Body of pancreas (tissue), 4 donors: ENCODE data around the gene CLIP4. TPM values are rescaled to one million over a fixed set of nuclear protein-coding genes. Genes with fewer than 3 reads are reported as not detected.

Experiments used
- ATAC-seq: fragments of 150-250 bp; one replicate; pipeline ENCODE4 v1.9.1; 2016
- DNase-seq, 4 donors: peaks; one replicate each; pipeline ENCODE4 v3.0.0-alpha.2; 2019
- H3K27ac ChIP-seq, 4 donors: fragments of 200-600 bp; sonication (generic); 1 replicate in 3 of 4; 2 replicates in 1 of 4; pipeline versions ENCODE4 v1.5.1 to v1.6.1; 2016 to 2019; ENCODE audit warnings: mild to moderate bottlenecking in 1 of 4, mixed read lengths in 1 of 4, moderate library complexity in 1 of 4
- H3K27me3 ChIP-seq, 2 donors: fragments of 200-600 bp; sonication (generic); one replicate each; pipeline ENCODE4 v1.6.0; 2016; ENCODE audit warnings: mild to moderate bottlenecking in 1 of 2
- H3K36me3 ChIP-seq, 2 donors: fragments of 200-600 bp; sonication (generic); replicated peaks in 1 of 2; 2 replicates each; pipeline ENCODE4 v1.5.1; 2016; ENCODE audit warnings: low read depth in 2 of 2; ENCODE audit not compliant: insufficient read depth in 1 of 2
- H3K4me1 ChIP-seq: fragments of 200-600 bp; sonication (generic); one replicate; pipeline ENCODE4 v1.6.0; 2016
- H3K4me3 ChIP-seq, 2 donors: fragments of 200-600 bp; sonication (generic); 1 replicate in 1 of 2; 2 replicates in 1 of 2; pipeline ENCODE4 v1.5.1; 2016 to 2019
- H3K9me3 ChIP-seq, 3 donors: fragments of 200-600 bp; sonication (generic); 1 replicate in 2 of 3; 2 replicates in 1 of 3; pipeline ENCODE4 v1.5.1; 2016
- CTCF ChIP-seq, 7 experiments: fragments of 450-650 bp in 4 of 7; fragments of 200-600 bp in 3 of 7; sonication (generic) in 3 of 7; IDR thresholded peaks; one replicate each; pipeline ENCODE4 v1.5.1; 2016 to 2019; ENCODE audit warnings: antibody characterized with exemption in 7 of 7
- POLR2A ChIP-seq, 3 donors: fragments of 450-650 bp; IDR thresholded peaks; one replicate each; pipeline ENCODE4 v1.6.1; 2016; ENCODE audit warnings: antibody characterized with exemption in 3 of 3, mild to moderate bottlenecking in 2 of 3
- WGBS, 2 donors: methylation state at CpG; one replicate each; pipeline ENCODE4 v1.1.5; 2017; 5-methylcytosine and 5-hydroxymethylcytosine counted together
- intact Hi-C: fragments of 100-400 bp; cut with DNase I; formaldehyde crosslinking; loops from one replicate; pipeline ENCODE4 v1.15.1; 2023
- total RNA-seq, 2 donors: library from RNA; depleted of rRNA; stranded (reverse); fragments of >200 nt; gene quantifications; one replicate each; pipeline ENCODE4 v1.1.0, GENCODE V29; 2016

CLIP4 gene
- total RNA-seq, 2 donors from 2014 or later: 17.5 to 19.7 TPM

- Histone ChIP-seq H3K27ac (no peak overlapping the region), H3K4me1 (no peaks in the 10 kb centered on the region), H3K27me3 (no peaks in the 10 kb centered on the region), H3K9me3 (no peaks in the 10 kb centered on the region), H3K36me3 (no peaks in the 10 kb centered on the region), H3K4me3 (no peak overlapping the region)
- TF ChIP-seq CTCF (IDR thresholded peaks at IDR 0.05): no peak
- no peak for TF ChIP-seq POLR2A (IDR thresholded peaks at IDR 0.05)
- DNase-seq (no peak), ATAC-seq (no peak)
- intact Hi-C loops: no loop called here
- whole genome bisulfite sequencing, 2 donors: 44 to 47% methylated on average over 6 of the region's 6 CpGs
Observed at GRCh38 chr2:29233428-29233827, 118.2 kb downstream of the CLIP4 start.

GRCh38 chr2:29235411-29235810, 120.2 kb downstream of the CLIP4 start:
- H3K36me3 ChIP-seq: no peaks in the 10 kb centered on the region
- no peaks in the 10 kb centered on the region for H3K27me3 ChIP-seq
- H3K4me3 ChIP-seq: no peak overlapping the region
- H3K4me1 ChIP-seq: no peaks in the 10 kb centered on the region
- ATAC-seq (no peak), DNase-seq (no peak)
- TF ChIP-seq POLR2A (IDR thresholded peaks at IDR 0.05) (no peak), CTCF (IDR thresholded peaks at IDR 0.05) (no peak)
- H3K27ac ChIP-seq: no peak overlapping the region
- intact Hi-C loops: no loop called here
- WGBS, 2 donors: 67 to 89% methylated on average over 3 of the region's 3 CpGs
- no peaks in the 10 kb centered on the region for H3K9me3 ChIP-seq

- ATAC-seq (no peak), DNase-seq (no peak)
- no peak for TF ChIP-seq CTCF (IDR thresholded peaks at IDR 0.05)
- TF ChIP-seq POLR2A (IDR thresholded peaks at IDR 0.05): no peak
- no peak overlapping the region for H3K27ac ChIP-seq
- H3K27me3 ChIP-seq: no peaks in the 10 kb centered on the region
- no peaks in the 10 kb centered on the region for H3K4me1 ChIP-seq
- no peaks in the 10 kb centered on the region for H3K9me3 ChIP-seq
- H3K4me3 ChIP-seq: no peak overlapping the region
- no peaks in the 10 kb centered on the region for H3K36me3 ChIP-seq
- WGBS, 2 donors: 88 to 91% methylated on average over 6 of the region's 6 CpGs
- intact Hi-C loops: no loop called here
Observed at GRCh38 chr2:29236074-29236473, 120.9 kb downstream of the CLIP4 start.

GRCh38 chr2:29238497-29238896, 123.3 kb downstream of the CLIP4 start:
- peak in 3 of 4 donors; percentile 48 to 62 (median 51) for DNase-seq
- ATAC-seq: peak; percentile 64
- Histone ChIP-seq H3K9me3 (no peaks in the 10 kb centered on the region), H3K27ac (no peak overlapping the region), H3K27me3 (no peaks in the 10 kb centered on the region), H3K4me3 (no peak overlapping the region), H3K36me3 (no peaks in the 10 kb centered on the region), H3K4me1 (no peaks in the 10 kb centered on the region)
- 28 to 35% methylated on average over 7 of the region's 7 CpGs for WGBS, 2 donors
- TF ChIP-seq CTCF (IDR thresholded peaks at IDR 0.05): peak; percentile 40 to 80 (median 52)
- TF ChIP-seq POLR2A (IDR thresholded peaks at IDR 0.05): no peak
- intact Hi-C loops: no loop called here

Other genes starting within 250 kb of the CLIP4 start
- gene TRMT61B, start 245.1 kb upstream of the CLIP4 start, total RNA-seq: 10 to 100 TPM in 1 of 2 donors, 1 to 10 TPM in 1; 9.9 to 15.8 TPM
- 10 to 100 TPM; 15.3 to 21.8 TPM for gene WDR43, start 220.7 kb upstream of the CLIP4 start, total RNA-seq
- gene TOGARAM2, start 134.1 kb upstream of the CLIP4 start, total RNA-seq: under 1 TPM in 1 of 2 donors, not detected in 1; 0.26 TPM
- not detected for gene PCARE, start 40.9 kb upstream of the CLIP4 start, total RNA-seq